HEK293T (cell line): ENCODE data around the gene HDAC9.

ENCODE experiments used
- CTCF ChIA-PET: fragments of 350-600 bp; formaldehyde crosslinking; extraction: SDS; loops from one replicate; lab custom pipeline; 2021; ENCODE audit warnings: antibody characterized with exemption, inconsistent platforms; lab: Yijun Ruan, JAX
- POLR2A ChIA-PET: fragments of 350-600 bp; formaldehyde crosslinking; extraction: SDS; loops from one replicate; lab custom pipeline; 2020; ENCODE audit warnings: antibody characterized with exemption, inconsistent platforms; lab: Yijun Ruan, JAX
- DNase-seq: peaks from one replicate; pipeline ENCODE4 v3.0.0; 2012; ENCODE audit warnings: mixed read lengths; ENCODE audit errors: extremely low spot score
- ARNT ChIP-seq: fragments of 450-650 bp; IDR thresholded peaks from 2 replicates; pipeline ENCODE4 v1.6.1; 2017; ENCODE audit warnings: mild to moderate bottlenecking
- BHLHE40 ChIP-seq: fragments of 450-650 bp; IDR thresholded peaks from 2 replicates; pipeline ENCODE4 v1.6.1; 2016; ENCODE audit warnings: mild to moderate bottlenecking, moderate library complexity, borderline replicate concordance
- CTBP1 ChIP-seq: fragments of 450-650 bp; IDR thresholded peaks from 2 replicates; pipeline ENCODE4 v1.6.1; 2016; ENCODE audit warnings: borderline replicate concordance
- ELF4 ChIP-seq: fragments of 450-650 bp; IDR thresholded peaks from 2 replicates; pipeline ENCODE4 v1.6.1; 2017; ENCODE audit warnings: antibody characterized with exemption
- FOXA1 ChIP-seq: fragments of 450-650 bp; IDR thresholded peaks from 2 replicates; pipeline ENCODE4 v1.6.1; 2016; ENCODE audit warnings: mild to moderate bottlenecking
- FOXK2 ChIP-seq: fragments of 450-650 bp; IDR thresholded peaks from 2 replicates; pipeline ENCODE4 v1.6.1; 2016; ENCODE audit warnings: mild to moderate bottlenecking
- FOXM1 ChIP-seq: fragments of 450-650 bp; IDR thresholded peaks from 2 replicates; pipeline ENCODE4 v1.6.1; 2017; ENCODE audit warnings: mild to moderate bottlenecking, borderline replicate concordance
- HDGF ChIP-seq: fragments of 450-650 bp; IDR thresholded peaks from 2 replicates; pipeline ENCODE4 v1.6.1; 2017; ENCODE audit warnings: antibody characterized with exemption, borderline replicate concordance
- L3MBTL2 ChIP-seq: fragments of 450-650 bp; conservative IDR thresholded peaks from 2 replicates; pipeline ENCODE4 v1.6.1; 2016; ENCODE audit warnings: mild to moderate bottlenecking
- LEF1 ChIP-seq: fragments of 450-650 bp; IDR thresholded peaks from 2 replicates; pipeline ENCODE4 v1.6.1; 2017; ENCODE audit warnings: mild to moderate bottlenecking, borderline replicate concordance
- NFRKB ChIP-seq: fragments of 450-650 bp; IDR thresholded peaks from 2 replicates; pipeline ENCODE4 v1.6.1; 2016; ENCODE audit warnings: mild to moderate bottlenecking, moderate library complexity
- PKNOX1 ChIP-seq: fragments of 450-650 bp; IDR thresholded peaks from 2 replicates; pipeline ENCODE4 v1.6.1; 2016
- SP1 ChIP-seq: fragments of 450-650 bp; IDR thresholded peaks from 2 replicates; pipeline ENCODE4 v1.6.1; 2017
- SUZ12 ChIP-seq: fragments of 450-650 bp; IDR thresholded peaks from 2 replicates; pipeline ENCODE4 v1.6.1; 2016; ENCODE audit warnings: mild to moderate bottlenecking
- TARDBP ChIP-seq: fragments of 450-650 bp; IDR thresholded peaks from 2 replicates; pipeline ENCODE4 v1.6.1; 2016
- ZNF384 ChIP-seq: fragments of 450-650 bp; IDR thresholded peaks from 2 replicates; pipeline ENCODE4 v1.6.1; 2016

The HDAC9 gene

GRCh38 chr7:18459484-18460245 is 35.9 kb upstream of the HDAC9 start:
- ChIA-PET CTCF (no interaction called here), POLR2A (no interaction called here)
- no peak for DNase-seq
- TF ChIP-seq NFRKB = no peak
- TF ChIP-seq ZNF384 = no peak
- no peak for TF ChIP-seq ARNT
- TF ChIP-seq PKNOX1 = no peak
- TF ChIP-seq TARDBP = no peak
- no peak for TF ChIP-seq SP1
- TF ChIP-seq HDGF = no peak
- no peak for TF ChIP-seq CTBP1
- no peak for TF ChIP-seq ELF4
- TF ChIP-seq FOXK2 = no peak
- no peak for TF ChIP-seq SUZ12
- no peak for TF ChIP-seq FOXA1
- TF ChIP-seq LEF1 = no peak
- TF ChIP-seq FOXM1 = no peak
- TF ChIP-seq L3MBTL2 = no peak
- TF ChIP-seq BHLHE40 = no peak

- ChIA-PET CTCF (no interaction called here), POLR2A (no interaction called here)
- no peak for DNase-seq
- TF ChIP-seq PKNOX1 (no peak), FOXK2 (no peak), FOXA1 (no peak), LEF1 (no peak), HDGF (no peak), ZNF384 (no peak), SUZ12 (no peak), FOXM1 (no peak), ELF4 (no peak), BHLHE40 (no peak), L3MBTL2 (no peak), CTBP1 (no peak), TARDBP (no peak), NFRKB (no peak)
Observed at GRCh38 chr7:18461785-18462467, 33.6 kb upstream of the HDAC9 start.

DNA sequence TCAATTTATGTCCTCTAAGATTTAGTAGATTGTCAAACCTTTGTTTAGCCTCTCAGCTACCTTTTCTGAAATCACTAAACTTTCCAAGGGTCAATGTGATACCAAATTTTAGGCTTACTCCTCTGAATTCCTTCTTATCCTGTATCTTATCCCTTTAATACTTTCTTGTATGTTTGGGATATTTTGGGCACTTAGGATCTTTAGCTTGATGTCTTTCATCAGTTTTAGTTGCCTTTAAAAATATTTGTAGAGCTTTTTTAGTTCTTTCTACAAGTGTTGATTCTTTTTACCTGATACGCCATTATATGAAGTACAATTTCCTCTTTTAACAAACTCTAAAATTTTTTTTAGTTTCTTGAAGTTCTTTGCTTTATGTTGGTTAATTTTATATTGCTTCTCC is 30.7 kb upstream of the HDAC9 start:
- ChIA-PET POLR2A (no interaction called here), CTCF (no interaction called here)
- TF ChIP-seq CTBP1 = no peak
- no peak for TF ChIP-seq BHLHE40
- TF ChIP-seq FOXA1 = no peak
- no peak for TF ChIP-seq NFRKB
- no peak for TF ChIP-seq SUZ12
- TF ChIP-seq FOXK2 = no peak
- TF ChIP-seq LEF1 = no peak
- no peak for TF ChIP-seq ARNT
- TF ChIP-seq TARDBP = no peak
- TF ChIP-seq HDGF = no peak
- no peak for TF ChIP-seq L3MBTL2
- TF ChIP-seq ZNF384 = no peak
- no peak for TF ChIP-seq PKNOX1
- TF ChIP-seq SP1 = no peak
- no peak for TF ChIP-seq FOXM1
- TF ChIP-seq ELF4 = no peak
- DNase-seq = no peak

GRCh38 chr7:18467011-18467410 is 28.5 kb upstream of the HDAC9 start:
- ChIA-PET CTCF (no interaction called here), POLR2A (no interaction called here)
- DNase-seq = no peak
- no peak for TF ChIP-seq NFRKB
- TF ChIP-seq FOXA1 = no peak
- no peak for TF ChIP-seq ARNT
- TF ChIP-seq ZNF384 = no peak
- no peak for TF ChIP-seq PKNOX1
- no peak for TF ChIP-seq FOXM1
- no peak for TF ChIP-seq L3MBTL2
- no peak for TF ChIP-seq HDGF
- TF ChIP-seq FOXK2 = no peak
- TF ChIP-seq BHLHE40 = no peak
- TF ChIP-seq TARDBP = no peak
- no peak for TF ChIP-seq SUZ12
- no peak for TF ChIP-seq CTBP1
- no peak for TF ChIP-seq LEF1
- TF ChIP-seq ELF4 = no peak
- TF ChIP-seq SP1 = no peak

- ChIA-PET POLR2A (no interaction called here), CTCF (no interaction called here)
- TF ChIP-seq HDGF (no peak), NFRKB (no peak), SP1 (no peak), L3MBTL2 (no peak), BHLHE40 (no peak), ARNT (no peak), PKNOX1 (no peak), TARDBP (no peak), ZNF384 (no peak), LEF1 (no peak), SUZ12 (no peak), CTBP1 (no peak), FOXA1 (no peak), FOXK2 (no peak), FOXM1 (no peak), ELF4 (no peak)
- no peak for DNase-seq
Observed at GRCh38 chr7:18468795-18469194, 26.8 kb upstream of the HDAC9 start.
